ENCODE measurements around the gene NT5C3B. TPM values are rescaled to one million over a fixed set of nuclear protein-coding genes. Genes with fewer than 3 reads are reported as not detected.
A peak's percentile ranks its signal among the peaks of the same experiment; 100 is the strongest.

NT5C3B gene
- total RNA-seq, 1 donor from 2014 or later: 106 TPM

DNA sequence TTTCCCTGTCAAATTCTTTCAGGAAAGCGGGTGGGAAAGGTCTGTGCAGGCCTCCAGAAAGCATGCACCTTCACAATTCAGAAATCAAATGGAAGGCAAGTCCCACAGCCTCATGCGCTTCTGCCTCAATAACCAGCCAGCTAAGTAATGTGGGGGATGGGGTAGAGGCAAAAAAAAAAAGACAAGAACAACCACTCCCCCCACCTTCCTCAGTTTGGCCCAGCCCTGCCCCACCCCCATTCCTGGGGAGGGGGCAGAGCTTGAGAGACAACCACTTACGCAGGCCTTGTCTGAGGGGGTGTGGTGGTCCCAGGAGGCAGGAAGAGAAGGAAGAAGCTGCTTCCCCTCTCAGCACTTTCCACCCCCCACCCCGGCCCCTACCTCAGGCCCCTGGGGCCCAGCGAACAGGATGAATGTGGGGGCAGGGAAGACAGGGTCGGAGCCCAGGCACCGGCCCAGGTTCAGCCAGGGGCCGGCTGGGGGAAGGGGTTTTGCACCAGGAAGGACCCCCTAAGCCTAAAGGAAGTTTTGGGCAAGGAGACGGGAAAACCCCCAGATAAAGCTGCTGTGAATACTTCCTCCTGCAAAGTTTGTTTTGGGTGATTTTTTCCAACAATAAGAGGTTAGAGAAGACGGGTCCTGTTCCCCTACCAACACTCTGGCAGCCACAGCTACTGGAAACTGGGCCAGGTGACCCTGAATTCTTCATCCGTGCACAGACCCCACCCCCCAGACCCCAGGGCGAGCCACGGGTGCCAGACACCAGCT is 50.8 kb downstream of the NT5C3B start:
- peak overlapping the region; percentile 90 for H3K4me3 Mint-ChIP-seq
- peak overlapping the region; percentile 89 for H3K27ac ChIP-seq

DNA sequence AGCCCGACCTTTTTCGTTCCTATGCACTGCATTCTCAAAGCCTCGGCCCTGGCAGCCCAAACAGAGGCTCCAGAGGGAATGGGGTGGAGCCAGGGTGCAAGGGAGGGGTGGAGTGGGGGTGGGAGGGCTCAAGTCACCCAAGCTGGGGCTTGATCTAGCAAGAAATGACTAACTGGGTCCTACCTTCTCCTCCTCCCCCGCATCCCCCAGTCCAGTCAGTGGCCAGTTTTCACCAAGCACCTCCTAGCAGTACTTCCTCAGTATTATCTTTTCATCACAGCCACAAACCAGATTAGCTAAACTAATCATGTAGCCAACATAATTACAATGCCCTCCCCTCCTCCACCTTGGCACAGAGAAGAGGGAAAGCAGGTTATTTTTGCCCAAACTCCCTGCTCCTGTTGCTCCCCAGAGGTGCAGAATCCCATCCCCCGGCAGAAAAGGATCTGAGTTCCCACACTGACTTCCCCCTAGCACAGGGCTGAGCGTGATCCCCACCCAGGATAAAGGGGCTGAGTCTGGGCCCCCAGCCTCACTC is 51.8 kb downstream of the NT5C3B start:
- H3K27ac Mint-ChIP-seq: peak overlapping the region; percentile 85
- Histone ChIP-seq H3K4me2 (peak overlapping the region; percentile 95), H3K9me3 (ENCODE audit: low read depth) (no peaks in the 10 kb centered on the region), H3K27ac (peak overlapping the region; percentile 89), H3K4me3 (peak overlapping the region; percentile 83), H3K36me3 (no peaks in the 10 kb centered on the region), H2AFZ (replicated peaks) (no peak overlapping the region), H3K9ac (peak overlapping the region; percentile 10), H3K79me2 (ENCODE audit: low read depth) (peaks cover 61% of the 10 kb centered on the region), H3F3A (ENCODE audit: low read depth) (peaks cover 40% of the 10 kb centered on the region), H3K4me1 (peaks cover 23% of the 10 kb centered on the region), H4K20me1 (ENCODE audit: low read depth) (peaks cover 36% of the 10 kb centered on the region), H3K27me3 (no peaks in the 10 kb centered on the region)
- peak overlapping the region; percentile 90 for H3K4me3 Mint-ChIP-seq
- TF ChIP-seq, protein P1, sequence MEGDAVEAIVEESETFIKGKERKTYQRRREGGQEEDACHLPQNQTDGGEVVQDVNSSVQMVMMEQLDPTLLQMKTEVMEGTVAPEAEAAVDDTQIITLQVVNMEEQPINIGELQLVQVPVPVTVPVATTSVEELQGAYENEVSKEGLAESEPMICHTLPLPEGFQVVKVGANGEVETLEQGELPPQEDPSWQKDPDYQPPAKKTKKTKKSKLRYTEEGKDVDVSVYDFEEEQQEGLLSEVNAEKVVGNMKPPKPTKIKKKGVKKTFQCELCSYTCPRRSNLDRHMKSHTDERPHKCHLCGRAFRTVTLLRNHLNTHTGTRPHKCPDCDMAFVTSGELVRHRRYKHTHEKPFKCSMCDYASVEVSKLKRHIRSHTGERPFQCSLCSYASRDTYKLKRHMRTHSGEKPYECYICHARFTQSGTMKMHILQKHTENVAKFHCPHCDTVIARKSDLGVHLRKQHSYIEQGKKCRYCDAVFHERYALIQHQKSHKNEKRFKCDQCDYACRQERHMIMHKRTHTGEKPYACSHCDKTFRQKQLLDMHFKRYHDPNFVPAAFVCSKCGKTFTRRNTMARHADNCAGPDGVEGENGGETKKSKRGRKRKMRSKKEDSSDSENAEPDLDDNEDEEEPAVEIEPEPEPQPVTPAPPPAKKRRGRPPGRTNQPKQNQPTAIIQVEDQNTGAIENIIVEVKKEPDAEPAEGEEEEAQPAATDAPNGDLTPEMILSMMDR (IDR thresholded peaks at IDR 0.05): no peak
- TF ChIP-seq EZH2 (IDR thresholded peaks at IDR 0.05) (no peak), EZH2phosphoT487 (IDR thresholded peaks at IDR 0.05) (no peak)
- DNase-seq (ENCODE audit: low spot score): peak; percentile 76
- H3K9me3 Mint-ChIP-seq: no peaks in the 10 kb centered on the region
- no peaks in the 10 kb centered on the region for H3K36me3 Mint-ChIP-seq
- peaks cover 4% of the 10 kb centered on the region for H3K27me3 Mint-ChIP-seq (ENCODE audit: insufficient read depth, low read depth)
- H3K4me1 Mint-ChIP-seq: peaks cover 35% of the 10 kb centered on the region

More for the DNA sequence above, 50.8 kb downstream of the NT5C3B start:
- H3K9ac ChIP-seq: peak overlapping the region; percentile 20
- H3K36me3 Mint-ChIP-seq: no peaks in the 10 kb centered on the region
- no peak for TF ChIP-seq EZH2phosphoT487 (IDR thresholded peaks at IDR 0.05)
- TF ChIP-seq, protein P1 (IDR thresholded peaks at IDR 0.05): no peak
- TF ChIP-seq EZH2 (IDR thresholded peaks at IDR 0.05): no peak
- H3K27me3 ChIP-seq: no peaks in the 10 kb centered on the region
- peak overlapping the region; percentile 85 for H3K27ac Mint-ChIP-seq
- peaks cover 29% of the 10 kb centered on the region for H4K20me1 ChIP-seq (ENCODE audit: low read depth)
- no peaks in the 10 kb centered on the region for H3K9me3 Mint-ChIP-seq
- DNase-seq (ENCODE audit: low spot score): peak; percentile 94
- peaks cover 10% of the 10 kb centered on the region for H3K27me3 Mint-ChIP-seq (ENCODE audit: insufficient read depth, low read depth)
- H3F3A ChIP-seq (ENCODE audit: low read depth): peaks cover 40% of the 10 kb centered on the region
- peak overlapping the region; percentile 95 for H3K4me2 ChIP-seq
- peak overlapping the region; percentile 83 for H3K4me3 ChIP-seq
- peaks cover 35% of the 10 kb centered on the region for H3K4me1 Mint-ChIP-seq
- no peak overlapping the region for H2AFZ ChIP-seq (replicated peaks)
- H3K4me1 ChIP-seq: peaks cover 23% of the 10 kb centered on the region
- H3K36me3 ChIP-seq: no peaks in the 10 kb centered on the region
- H3K9me3 ChIP-seq (ENCODE audit: low read depth): no peaks in the 10 kb centered on the region
- peaks cover 51% of the 10 kb centered on the region for H3K79me2 ChIP-seq (ENCODE audit: low read depth)

DNA sequence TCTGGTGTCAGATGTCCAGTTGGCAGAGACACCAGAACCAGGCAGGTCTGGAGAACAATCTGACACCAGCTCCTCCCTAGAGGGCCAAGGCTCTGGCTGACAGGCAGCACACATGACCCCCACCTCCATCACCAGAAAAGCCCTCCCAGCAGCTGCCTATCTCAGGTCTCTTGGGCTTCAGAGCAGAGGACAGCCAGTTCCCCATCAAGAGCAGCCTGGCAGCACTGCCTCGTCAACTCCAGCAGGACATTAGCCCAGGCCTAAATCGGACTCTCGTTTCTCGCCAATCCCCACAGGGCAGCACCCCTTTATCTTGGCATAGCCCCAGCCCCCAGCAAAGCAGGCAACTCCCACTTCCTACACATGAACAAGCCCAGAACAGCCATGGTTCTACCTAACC is 53.9 kb downstream of the NT5C3B start:
- H3K27ac ChIP-seq: no peak overlapping the region
- H2AFZ ChIP-seq (replicated peaks): no peak overlapping the region
- TF ChIP-seq EZH2 (IDR thresholded peaks at IDR 0.05): no peak
- TF ChIP-seq EZH2phosphoT487 (IDR thresholded peaks at IDR 0.05): no peak
- TF ChIP-seq, protein P1 (IDR thresholded peaks at IDR 0.05): no peak
- H3K4me3 Mint-ChIP-seq: peak overlapping the region; percentile 52
- H4K20me1 ChIP-seq (ENCODE audit: low read depth): peaks cover 48% of the 10 kb centered on the region
- H3K27me3 Mint-ChIP-seq (ENCODE audit: insufficient read depth, low read depth): peaks cover 8% of the 10 kb centered on the region
- H3K36me3 Mint-ChIP-seq: no peaks in the 10 kb centered on the region
- peaks cover 40% of the 10 kb centered on the region for H3K4me1 Mint-ChIP-seq
- H3K36me3 ChIP-seq: no peaks in the 10 kb centered on the region
- no peaks in the 10 kb centered on the region for H3K9me3 ChIP-seq (ENCODE audit: low read depth)
- H3K9ac ChIP-seq: no peak overlapping the region
- H3K79me2 ChIP-seq (ENCODE audit: low read depth): peaks cover 80% of the 10 kb centered on the region
- peaks cover 35% of the 10 kb centered on the region for H3K4me1 ChIP-seq
- peaks cover 53% of the 10 kb centered on the region for H3F3A ChIP-seq (ENCODE audit: low read depth)
- H3K4me2 ChIP-seq: peak overlapping the region; percentile 34
- no peaks in the 10 kb centered on the region for H3K9me3 Mint-ChIP-seq
- DNase-seq (ENCODE audit: low spot score): no peak
- no peaks in the 10 kb centered on the region for H3K27me3 ChIP-seq
- H3K4me3 ChIP-seq: no peak overlapping the region
- peak overlapping the region; percentile 41 for H3K27ac Mint-ChIP-seq

Data from neural progenitor cell (in vitro differentiated cells).